Spleen (tissue), 3 donors: ENCODE data around the gene EXOSC7.

Experiments
- POLR2A ChIP-seq, 3 donors: fragments of 450-650 bp; IDR thresholded peaks; one replicate each; pipeline ENCODE4 v1.5.1; 2017; ENCODE audit warnings: antibody characterized with exemption in 3 of 3, mild to moderate bottlenecking in 1 of 3
- POLR2AphosphoS5 ChIP-seq, 3 donors: sonication (generic); formaldehyde crosslinking; IDR thresholded peaks; one replicate each; pipeline ENCODE4 v1.5.1; 2017; ENCODE audit warnings: antibody characterized with exemption in 3 of 3

GRCh38 chr3:44995142-44995770 is 19.2 kb downstream of the EXOSC7 start:
- TF ChIP-seq POLR2A (IDR thresholded peaks at IDR 0.05) (no peak), POLR2AphosphoS5 (IDR thresholded peaks at IDR 0.05) (no peak)
